Gastrocnemius medialis (tissue), 4 donors: Measurements from ENCODE around the gene MAGEF1. TPM values are rescaled to one million over a fixed set of nuclear protein-coding genes. Genes with fewer than 3 reads are reported as not detected.
A peak's percentile ranks its signal among the peaks of the same experiment; 100 is the strongest.

Source experiments
- ATAC-seq, 2 donors: fragments of 150-250 bp; one replicate each; pipeline ENCODE4 v1.9.1; 2016
- DNase-seq, 2 donors: peaks; one replicate each; pipeline ENCODE4 v3.0.0-alpha.2; 2019
- H3K27ac ChIP-seq, 4 donors: fragments of 200-600 bp; sonication (generic); 1 replicate in 1 of 4; 2 replicates in 3 of 4; pipeline ENCODE4 v1.5.1; 2016 to 2018; ENCODE audit warnings: mild to moderate bottlenecking in 2 of 4, moderate library complexity in 1 of 4
- H3K27me3 ChIP-seq, 3 donors: fragments of 200-600 bp; sonication (generic) in 2 of 3; 1 replicate in 1 of 3; 2 replicates in 2 of 3; pipeline versions ENCODE4 v1.5.1 to v1.6.0; 2016 to 2019; ENCODE audit warnings: mild to moderate bottlenecking in 1 of 3, moderate library complexity in 1 of 3
- H3K36me3 ChIP-seq, 2 donors: fragments of 200-600 bp; sonication (generic) in 1 of 2; one replicate each; pipeline ENCODE4 v1.5.1; 2017 to 2018
- H3K4me1 ChIP-seq, 2 donors: fragments of 200-600 bp; sonication (generic) in 1 of 2; one replicate each; pipeline ENCODE4 v1.5.1; 2016 to 2017; ENCODE audit warnings: mild to moderate bottlenecking in 2 of 2
- H3K4me3 ChIP-seq, 4 donors: fragments of 200-600 bp; sonication (generic) in 3 of 4; 1 replicate in 1 of 4; 2 replicates in 3 of 4; pipeline ENCODE4 v1.5.1; 2016 to 2019; ENCODE audit warnings: mild to moderate bottlenecking in 2 of 4
- H3K9me3 ChIP-seq, 3 donors: fragments of 200-600 bp; sonication (generic) in 2 of 3; 1 replicate in 1 of 3; 2 replicates in 2 of 3; pipeline ENCODE4 v1.5.1; 2016 to 2019
- POLR2A ChIP-seq, 2 donors: fragments of 450-650 bp; IDR thresholded peaks; one replicate each; pipeline ENCODE4 v1.6.1; 2017; ENCODE audit warnings: antibody characterized with exemption in 2 of 2, mild to moderate bottlenecking in 2 of 2, moderate library complexity in 2 of 2
- in situ Hi-C, 4 donors: fragments of 200-750 bp; cut with MboI; loops; one replicate each; pipeline versions ENCODE4 v1.15.0 to v1.8.0; 2017; ENCODE audit warnings: low sequenced_read_pairs in 4 of 4
- intact Hi-C: fragments of 100-400 bp; cut with DNase I; formaldehyde crosslinking; loops from one replicate; pipeline ENCODE4 v1.15.1; 2023; ENCODE audit warnings: low total_unique reads
- total RNA-seq, 4 donors: library from RNA; depleted of rRNA; stranded (reverse); fragments of >200 nt; gene quantifications; one replicate each; pipeline versions ENCODE4 v1.1.0 to v1.2.3, GENCODE V29; 2016
- TF ChIP-seq, protein P1 (sequence below), 5 experiments: fragments of 450-650 bp in 3 of 5; fragments of 200-600 bp in 2 of 5; sonication (generic) in 2 of 5; IDR thresholded peaks in 4 of 5; conservative IDR thresholded peaks in 1 of 5; 1 replicate in 4 of 5; 2 replicates in 1 of 5; pipeline ENCODE4 v1.5.1; 2016 to 2019; ENCODE audit warnings: antibody characterized with exemption in 5 of 5, mild to moderate bottlenecking in 3 of 5, moderate library complexity in 3 of 5

MAGEF1 gene
- total RNA-seq, 4 donors from 2014 or later, result 9.5 to 19.9 (median 14.8) TPM

GRCh38 chr3:184748219-184749135 lies 36.6 kb upstream of the MAGEF1 start:
- no peak overlapping the region for H3K27ac ChIP-seq
- DNase-seq (no peak), ATAC-seq (peak in 1 of 2 donors; percentile 24)
- no peaks in the 10 kb centered on the region for H3K27me3 ChIP-seq
- no peaks in the 10 kb centered on the region for H3K9me3 ChIP-seq
- in situ Hi-C loops (no loop called here), intact Hi-C loops (no loop called here)
- no peaks in the 10 kb centered on the region for H3K4me1 ChIP-seq
- no peak overlapping the region for H3K4me3 ChIP-seq
- no peaks in the 10 kb centered on the region for H3K36me3 ChIP-seq
- TF ChIP-seq, protein P1, sequence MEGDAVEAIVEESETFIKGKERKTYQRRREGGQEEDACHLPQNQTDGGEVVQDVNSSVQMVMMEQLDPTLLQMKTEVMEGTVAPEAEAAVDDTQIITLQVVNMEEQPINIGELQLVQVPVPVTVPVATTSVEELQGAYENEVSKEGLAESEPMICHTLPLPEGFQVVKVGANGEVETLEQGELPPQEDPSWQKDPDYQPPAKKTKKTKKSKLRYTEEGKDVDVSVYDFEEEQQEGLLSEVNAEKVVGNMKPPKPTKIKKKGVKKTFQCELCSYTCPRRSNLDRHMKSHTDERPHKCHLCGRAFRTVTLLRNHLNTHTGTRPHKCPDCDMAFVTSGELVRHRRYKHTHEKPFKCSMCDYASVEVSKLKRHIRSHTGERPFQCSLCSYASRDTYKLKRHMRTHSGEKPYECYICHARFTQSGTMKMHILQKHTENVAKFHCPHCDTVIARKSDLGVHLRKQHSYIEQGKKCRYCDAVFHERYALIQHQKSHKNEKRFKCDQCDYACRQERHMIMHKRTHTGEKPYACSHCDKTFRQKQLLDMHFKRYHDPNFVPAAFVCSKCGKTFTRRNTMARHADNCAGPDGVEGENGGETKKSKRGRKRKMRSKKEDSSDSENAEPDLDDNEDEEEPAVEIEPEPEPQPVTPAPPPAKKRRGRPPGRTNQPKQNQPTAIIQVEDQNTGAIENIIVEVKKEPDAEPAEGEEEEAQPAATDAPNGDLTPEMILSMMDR (IDR thresholded peaks at IDR 0.05 in 4 of 5, conservative IDR thresholded peaks at IDR 0.05 in 1 of 5), result no peak
- TF ChIP-seq POLR2A (IDR thresholded peaks at IDR 0.05), result no peak

GRCh38 chr3:184746131-184747120 lies 34.6 kb upstream of the MAGEF1 start:
- TF ChIP-seq POLR2A (IDR thresholded peaks at IDR 0.05), result no peak
- TF ChIP-seq, protein P1 (IDR thresholded peaks at IDR 0.05 in 4 of 5, conservative IDR thresholded peaks at IDR 0.05 in 1 of 5), result no peak
- intact Hi-C loops, result no loop called here

GRCh38 chr3:184745526-184745925 lies 33.7 kb upstream of the MAGEF1 start:
- no peaks in the 10 kb centered on the region for H3K9me3 ChIP-seq
- in situ Hi-C loops, result no loop called here
- intact Hi-C loops, result no loop called here
- no peaks in the 10 kb centered on the region for H3K27me3 ChIP-seq
- H3K4me1 ChIP-seq, result no peaks in the 10 kb centered on the region
- no peak overlapping the region for H3K27ac ChIP-seq
- no peak for DNase-seq
- no peak overlapping the region for H3K4me3 ChIP-seq
- TF ChIP-seq, protein P1 (IDR thresholded peaks at IDR 0.05 in 4 of 5, conservative IDR thresholded peaks at IDR 0.05 in 1 of 5), result no peak
- no peaks in the 10 kb centered on the region for H3K36me3 ChIP-seq
- no peak for ATAC-seq

More at GRCh38 chr3:184746131-184747120, 34.6 kb upstream of the MAGEF1 start:
- Histone ChIP-seq H3K4me1 (no peaks in the 10 kb centered on the region), H3K9me3 (no peaks in the 10 kb centered on the region), H3K27ac (no peak overlapping the region), H3K4me3 (no peak overlapping the region), H3K27me3 (no peaks in the 10 kb centered on the region), H3K36me3 (no peaks in the 10 kb centered on the region)
- DNase-seq, result no peak
- no peak for ATAC-seq
- in situ Hi-C loops, result no loop called here

GRCh38 chr3:184743248-184743647 lies 31.4 kb upstream of the MAGEF1 start:
- no peaks in the 10 kb centered on the region for H3K9me3 ChIP-seq
- ATAC-seq, result no peak
- no peaks in the 10 kb centered on the region for H3K27me3 ChIP-seq
- H3K4me3 ChIP-seq, result no peak overlapping the region
- TF ChIP-seq, protein P1 (IDR thresholded peaks at IDR 0.05 in 4 of 5, conservative IDR thresholded peaks at IDR 0.05 in 1 of 5), result no peak
- TF ChIP-seq POLR2A (IDR thresholded peaks at IDR 0.05), result no peak
- intact Hi-C loops, result no loop called here
- in situ Hi-C loops, result no loop called here
- no peak overlapping the region for H3K27ac ChIP-seq
- DNase-seq, result no peak
- H3K36me3 ChIP-seq, result no peaks in the 10 kb centered on the region
- H3K4me1 ChIP-seq, result no peaks in the 10 kb centered on the region
